Glutamatergic neuron (in vitro differentiated cells): ENCODE measurements around the gene AKR1B15. TPM values are rescaled to one million over a fixed set of nuclear protein-coding genes. Genes with fewer than 3 reads are reported as not detected.

Experiments
- DNase-seq: peaks from one replicate; pipeline ENCODE4 v3.0.0; 2022
- H3K27ac Mint-ChIP-seq: one replicate; pipeline ENCODE4 v1.8.0; 2020; ENCODE audit warnings: mild to moderate bottlenecking, mixed read lengths, inconsistent platforms; ENCODE audit not compliant: unreplicated experiment
- H3K27me3 Mint-ChIP-seq: one replicate; pipeline ENCODE4 v1.8.0; 2020; ENCODE audit warnings: mild to moderate bottlenecking, moderate library complexity, mixed read lengths, inconsistent platforms; ENCODE audit not compliant: unreplicated experiment
- H3K36me3 Mint-ChIP-seq: one replicate; pipeline ENCODE4 v1.8.0; 2020; ENCODE audit warnings: mild to moderate bottlenecking, mixed read lengths, inconsistent platforms; ENCODE audit not compliant: unreplicated experiment
- H3K4me1 Mint-ChIP-seq: one replicate; pipeline ENCODE4 v1.8.0; 2020; ENCODE audit warnings: mild to moderate bottlenecking, low read depth, mixed read lengths, inconsistent platforms; ENCODE audit not compliant: unreplicated experiment
- H3K4me3 Mint-ChIP-seq: one replicate; pipeline ENCODE4 v1.8.0; 2020; ENCODE audit warnings: mild to moderate bottlenecking, mixed read lengths, inconsistent platforms; ENCODE audit not compliant: unreplicated experiment
- H3K9me3 Mint-ChIP-seq: one replicate; pipeline ENCODE4 v1.8.0; 2020; ENCODE audit warnings: mild to moderate bottlenecking, moderate library complexity, mixed read lengths, inconsistent platforms; ENCODE audit not compliant: unreplicated experiment
- CTCF ChIP-seq: fragments of 200-600 bp; sonication (generic); IDR thresholded peaks from one replicate; pipeline ENCODE4 v1.5.0; 2021; ENCODE audit not compliant: partially characterized antibody, unreplicated experiment
- total RNA-seq: library from RNA; stranded (reverse); fragmentation: NEBNext Ultra II Directional; extraction: Animal tissue kit (Norgen Biotek cat#: 25700); gene quantifications from one replicate; pipeline ENCODE4 v1.2.1, GENCODE V29; 2021; ENCODE audit not compliant: unreplicated experiment

AKR1B15 gene
- total RNA-seq, 1 donor from 2014 or later, result not detected

GRCh38 chr7:134616611-134617010 is 67.7 kb downstream of the AKR1B15 start:
- Mint-ChIP-seq H3K4me3 (no peak overlapping the region), H3K27me3 (no peaks in the 10 kb centered on the region), H3K9me3 (no peaks in the 10 kb centered on the region)

DNA sequence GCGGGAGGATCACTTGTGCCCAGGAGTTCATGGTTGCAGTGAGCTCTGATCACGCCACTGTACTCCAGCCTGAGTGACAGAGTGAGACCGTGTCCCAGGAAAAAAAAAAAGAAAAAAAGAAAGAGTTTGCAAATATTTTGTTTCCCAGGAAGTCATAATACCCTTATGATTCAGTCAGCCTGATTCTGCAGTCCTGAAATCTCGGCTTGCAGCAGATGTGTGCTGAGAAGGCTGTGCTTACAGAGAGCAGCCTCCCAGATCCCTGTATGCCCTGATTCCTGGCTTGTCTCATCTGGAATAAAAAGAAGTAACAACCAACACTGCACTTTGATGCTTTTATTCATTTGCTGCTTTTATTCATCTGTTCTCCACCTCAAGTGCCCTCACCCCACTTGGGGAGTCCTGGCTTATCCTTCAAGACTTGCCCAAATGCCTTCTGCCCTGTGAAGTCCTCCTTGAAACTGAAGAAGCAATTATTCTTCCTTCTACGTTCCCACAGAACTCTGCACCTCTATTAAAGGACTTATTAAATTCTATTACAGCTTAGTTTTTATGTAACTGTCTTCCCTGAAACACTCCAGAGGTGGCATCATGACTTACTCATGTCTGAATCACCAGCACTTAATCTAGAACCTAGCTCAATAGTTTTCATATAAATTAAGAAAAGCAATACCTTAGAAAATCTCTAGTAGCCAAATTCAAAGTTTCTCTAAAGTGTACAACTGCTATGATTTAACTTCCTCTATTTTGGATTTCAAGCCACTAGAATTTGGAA is 70.0 kb downstream of the AKR1B15 start:
- no peaks in the 10 kb centered on the region for H3K27me3 Mint-ChIP-seq
- no peaks in the 10 kb centered on the region for H3K9me3 Mint-ChIP-seq
- no peaks in the 10 kb centered on the region for H3K36me3 Mint-ChIP-seq
- peaks cover 4% of the 10 kb centered on the region for H3K4me1 Mint-ChIP-seq
- no peak overlapping the region for H3K27ac Mint-ChIP-seq
- no peak for DNase-seq
- H3K4me3 Mint-ChIP-seq, result no peak overlapping the region
- TF ChIP-seq CTCF, result no peak

More at GRCh38 chr7:134616611-134617010, 67.7 kb downstream of the AKR1B15 start:
- DNase-seq, result no peak
- Mint-ChIP-seq H3K4me1 (peaks cover 4% of the 10 kb centered on the region), H3K27ac (no peak overlapping the region), H3K36me3 (no peaks in the 10 kb centered on the region)
- no peak for TF ChIP-seq CTCF

- TF ChIP-seq CTCF, result no peak
- H3K27me3 Mint-ChIP-seq, result no peaks in the 10 kb centered on the region
- no peaks in the 10 kb centered on the region for H3K36me3 Mint-ChIP-seq
- no peak overlapping the region for H3K27ac Mint-ChIP-seq
- H3K4me3 Mint-ChIP-seq, result no peak overlapping the region
- peaks cover 4% of the 10 kb centered on the region for H3K4me1 Mint-ChIP-seq
- DNase-seq, result no peak
- H3K9me3 Mint-ChIP-seq, result no peaks in the 10 kb centered on the region
These were observed 70.9 kb downstream of the AKR1B15 start for GRCh38 chr7:134619627-134620331.

DNA sequence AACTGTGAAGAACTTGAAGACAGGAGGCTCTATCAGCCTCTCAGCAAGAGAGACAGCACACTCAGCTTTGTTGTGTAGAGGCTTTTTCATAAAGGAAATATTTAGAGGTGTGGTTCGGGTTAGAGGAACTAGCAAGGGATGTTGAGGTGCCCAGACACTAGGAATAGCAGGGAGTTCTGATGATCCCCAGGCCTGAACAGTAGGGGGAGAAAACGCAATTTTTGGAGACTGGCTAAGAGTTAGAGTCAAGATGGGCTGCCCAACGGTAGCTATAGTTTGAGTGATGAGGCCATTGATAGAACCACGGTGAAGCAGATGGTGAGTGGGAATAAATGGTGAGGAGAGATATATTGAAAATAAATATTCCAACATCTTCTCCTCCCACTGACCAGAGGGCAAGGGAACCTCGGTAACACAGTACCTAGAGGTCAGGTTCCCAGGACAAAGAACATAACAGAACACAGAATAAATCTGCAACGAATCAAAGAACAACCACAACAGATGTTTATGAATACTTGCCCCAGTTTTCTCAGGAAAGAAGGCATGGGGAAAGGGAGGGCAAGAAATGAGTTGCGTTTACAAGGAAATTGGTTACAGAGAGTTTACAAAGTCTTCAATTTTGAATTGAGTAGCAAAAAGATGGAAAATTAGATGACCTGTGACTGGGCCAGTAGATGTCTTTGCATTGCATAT is 73.5 kb downstream of the AKR1B15 start:
- H3K9me3 Mint-ChIP-seq, result no peaks in the 10 kb centered on the region
- H3K4me3 Mint-ChIP-seq, result no peak overlapping the region
- TF ChIP-seq CTCF, result no peak
- H3K36me3 Mint-ChIP-seq, result no peaks in the 10 kb centered on the region
- no peak for DNase-seq
- H3K27ac Mint-ChIP-seq, result no peak overlapping the region
- peaks cover 4% of the 10 kb centered on the region for H3K4me1 Mint-ChIP-seq
- no peaks in the 10 kb centered on the region for H3K27me3 Mint-ChIP-seq

GRCh38 chr7:134623193-134623592 is 74.3 kb downstream of the AKR1B15 start:
- no peak overlapping the region for H3K27ac Mint-ChIP-seq
- H3K9me3 Mint-ChIP-seq, result no peaks in the 10 kb centered on the region
- H3K27me3 Mint-ChIP-seq, result no peaks in the 10 kb centered on the region
- DNase-seq, result no peak
- no peak overlapping the region for H3K4me3 Mint-ChIP-seq
- no peaks in the 10 kb centered on the region for H3K36me3 Mint-ChIP-seq
- H3K4me1 Mint-ChIP-seq, result peaks cover 4% of the 10 kb centered on the region
- no peak for TF ChIP-seq CTCF
